ENCODE measurements around the gene METTL1. TPM values are rescaled to one million over a fixed set of nuclear protein-coding genes. Genes with fewer than 3 reads are reported as not detected.

The METTL1 gene
- total RNA-seq, 1 experiment from 2014 or later, result 17.9 TPM

GRCh38 chr12:57751788-57752667 is 19.9 kb downstream of the METTL1 start, which contains the start of gene CDK4:
Gene CDK4, minus strand, starts transcription at chr12:57752310. Its CDS starts 593 bp downstream, at chr12:57751717.
- Histone ChIP-seq H3K9me3 (ENCODE audit: insufficient read depth, low read depth) (no peaks in the 10 kb centered on the region), H3K4me1 (replicated peaks; ENCODE audit: insufficient read depth) (peaks cover 27% of the 10 kb centered on the region), H4K20me1 (ENCODE audit: insufficient read depth) (no peaks in the 10 kb centered on the region), H3K4me3 (peak within 1 kb of the TSS; percentile 78), H3K27me3 (ENCODE audit: insufficient read depth, low read depth) (no peaks in the 10 kb centered on the region), H3K4me2 (peak within 1 kb of the TSS; percentile 89), H2AFZ (peak within 1 kb of the TSS; percentile 94), H3K36me3 (ENCODE audit: low read depth) (peaks cover 18% of the 10 kb centered on the region), H3K27ac (peak within 1 kb of the TSS; percentile 65), H3K79me2 (ENCODE audit: low read depth) (peaks cover 27% of the 10 kb centered on the region), H3F3A (ENCODE audit: insufficient read depth, low read depth) (peaks cover 34% of the 10 kb centered on the region; the same call in 1 of the 2 replicates), H3K9me2 (ENCODE audit: insufficient read depth) (no peaks in the 10 kb centered on the region)
- TF ChIP-seq EZH2 (IDR thresholded peaks at IDR 0.05; ENCODE audit: low read depth) (no peak), CTCF (conservative IDR thresholded peaks at IDR 0.05) (no peak)
- ChIA-PET CTCF (no interaction called here), POLR2A (ENCODE audit: unreplicated experiment) (interaction anchor here (0.6 kb wide), 1 partner anchor 13 kb away, joined by 10 read pairs; no protein-coding TSS in a partner anchor)
- intact Hi-C loops (cut with micrococcal nuclease; ENCODE audit: unreplicated experiment), result loop anchor here (2.0 kb wide), 1 partner anchor 229 kb away; the partner anchor contains the start of gene MBD6
- TSS peak; percentile 51 for BruUV-seq (replicated peaks)
- peak; percentile 96 to 99 for DNase-seq

- DNase-seq, result no peak
- Histone ChIP-seq H3K4me1 (replicated peaks; ENCODE audit: insufficient read depth) (peaks cover 27% of the 10 kb centered on the region), H3K4me3 (peak overlapping the region; percentile 78), H3K27me3 (ENCODE audit: insufficient read depth, low read depth) (no peaks in the 10 kb centered on the region), H3K36me3 (ENCODE audit: low read depth) (peaks cover 20% of the 10 kb centered on the region), H3K9me3 (ENCODE audit: insufficient read depth, low read depth) (no peaks in the 10 kb centered on the region), H3K27ac (peak overlapping the region; percentile 65; the same call in 1 of the 2 replicates), H3K4me2 (peak overlapping the region; percentile 89), H3K9me2 (ENCODE audit: insufficient read depth) (no peaks in the 10 kb centered on the region), H3K79me2 (ENCODE audit: low read depth) (peaks cover 27% of the 10 kb centered on the region), H4K20me1 (ENCODE audit: insufficient read depth) (no peaks in the 10 kb centered on the region), H3F3A (ENCODE audit: insufficient read depth, low read depth) (peaks cover 39% of the 10 kb centered on the region), H2AFZ (peak overlapping the region; percentile 94)
- no TSS peak for BruUV-seq (replicated peaks)
- intact Hi-C loops (cut with micrococcal nuclease; ENCODE audit: unreplicated experiment), result no loop called here
- no peak for TF ChIP-seq EZH2 (IDR thresholded peaks at IDR 0.05; ENCODE audit: low read depth)
- no peak for TF ChIP-seq CTCF (conservative IDR thresholded peaks at IDR 0.05)
- ChIA-PET CTCF (no interaction called here), POLR2A (ENCODE audit: unreplicated experiment) (interaction anchor here (0.6 kb wide), 1 partner anchor 12 kb away, joined by 10 read pairs; no protein-coding TSS in a partner anchor)
Measured at GRCh38 chr12:57751432-57751787, 20.5 kb downstream of the METTL1 start.

- Histone ChIP-seq H3K4me2 (peak overlapping the region; percentile 89), H3K27me3 (ENCODE audit: insufficient read depth, low read depth) (no peaks in the 10 kb centered on the region), H3K9me3 (ENCODE audit: insufficient read depth, low read depth) (no peaks in the 10 kb centered on the region), H3K9me2 (ENCODE audit: insufficient read depth) (no peaks in the 10 kb centered on the region), H3K27ac (no peak overlapping the region), H3K36me3 (ENCODE audit: low read depth) (peaks cover 20% of the 10 kb centered on the region), H3F3A (ENCODE audit: insufficient read depth, low read depth) (peaks cover 45% of the 10 kb centered on the region), H2AFZ (no peak overlapping the region), H3K4me1 (replicated peaks; ENCODE audit: insufficient read depth) (peaks cover 31% of the 10 kb centered on the region), H3K4me3 (peak overlapping the region; percentile 78), H4K20me1 (ENCODE audit: insufficient read depth) (no peaks in the 10 kb centered on the region), H3K79me2 (ENCODE audit: low read depth) (peaks cover 28% of the 10 kb centered on the region)
- TF ChIP-seq EZH2 (IDR thresholded peaks at IDR 0.05; ENCODE audit: low read depth), result no peak
- no peak for TF ChIP-seq CTCF (conservative IDR thresholded peaks at IDR 0.05)
- ChIA-PET POLR2A (ENCODE audit: unreplicated experiment) (no interaction called here), CTCF (no interaction called here)
- no TSS peak for BruUV-seq (replicated peaks)
- DNase-seq, result no peak
- intact Hi-C loops (cut with micrococcal nuclease; ENCODE audit: unreplicated experiment), result no loop called here
Measured at GRCh38 chr12:57750561-57751431, 21.1 kb downstream of the METTL1 start.

Measured in PC-9 (cell line).